HepG2 (cell line): Measurements from ENCODE around the gene STX5. TPM values are rescaled to one million over a fixed set of nuclear protein-coding genes. Genes with fewer than 3 reads are reported as not detected.

ENCODE experiments used
- CCAR2 ChIP-seq: fragments of 200-400 bp; formaldehyde crosslinking; optimal IDR thresholded peaks from 2 replicates; pipeline ENCODE3; 2018; ENCODE audit warnings: low read depth, mild to moderate bottlenecking, low read length, moderate library complexity
- FOXJ3 ChIP-seq: sonication (generic); formaldehyde crosslinking; IDR thresholded peaks from 2 replicates; pipeline ENCODE4 v1.4.0; 2020; ENCODE audit warnings: missing genetic modification reagents, mild to moderate bottlenecking, borderline replicate concordance
- GABPB1 ChIP-seq: IDR thresholded peaks from 2 replicates; pipeline ENCODE4 v1.6.1; 2016; ENCODE audit warnings: mild to moderate bottlenecking, missing genetic modification reagents, moderate library complexity, missing compliant biosample characterization
- REPIN1 ChIP-seq: sonication (generic); formaldehyde crosslinking; IDR thresholded peaks from 2 replicates; pipeline ENCODE4 v1.8.0; 2022; ENCODE audit warnings: missing genetic modification reagents, low read depth, mild to moderate bottlenecking, borderline replicate concordance
- SSRP1 ChIP-seq: IDR thresholded peaks from 2 replicates; pipeline ENCODE4 v1.6.1; 2016; ENCODE audit warnings: control low read depth
- THYN1 ChIP-seq: sonication (generic); formaldehyde crosslinking; IDR thresholded peaks from 2 replicates; pipeline ENCODE4 v1.8.1; 2023; ENCODE audit warnings: low read depth, mild to moderate bottlenecking, moderate library complexity, missing genetic modification reagents, borderline replicate concordance
- ZBTB46 ChIP-seq: sonication (generic); formaldehyde crosslinking; IDR thresholded peaks from 2 replicates; pipeline ENCODE4 v1.4.0; 2020; ENCODE audit warnings: mild to moderate bottlenecking, missing genetic modification reagents, borderline replicate concordance
- polyA plus RNA-seq, 8 experiments: library from polyadenylated mRNA; depleted of rRNA in 3 of 8; stranded (reverse) in 7 of 8; unstranded in 1 of 8; fragments of >200 nt; fragmentation: Illumina TruSeq in 4 of 8; extraction: Trizol in 4 of 8; gene quantifications; 2 replicates each; pipeline versions ENCODE4 v1.2.1 to v1.2.3, GENCODE V29; 2011 to 2016; ENCODE audit warnings: low read depth in 4 of 8, missing spikeins in 1 of 8, mixed read lengths in 1 of 8; ENCODE audit not compliant: insufficient read depth in 1 of 8
- total RNA-seq, 5 experiments: library from RNA; depleted of rRNA; stranded (reverse); fragments of >200 nt; fragmentation: Illumina TruSeq; extraction: Trizol; gene quantifications; 2 replicates each; pipeline ENCODE4 v1.2.3, GENCODE V29; 2016; ENCODE audit warnings: low read depth in 1 of 5
- TF ChIP-seq, protein P1 (sequence below): fragments of 450-650 bp; IDR thresholded peaks from 2 replicates; pipeline ENCODE4 v1.6.1; 2017; ENCODE audit warnings: mild to moderate bottlenecking

The STX5 gene
- total and polyA plus RNA-seq, 2 of the 13 experiments (the other 11 are each of a cell fraction or from before 2014, with no cell fraction given) = 26.9 to 30.0 TPM

DNA sequence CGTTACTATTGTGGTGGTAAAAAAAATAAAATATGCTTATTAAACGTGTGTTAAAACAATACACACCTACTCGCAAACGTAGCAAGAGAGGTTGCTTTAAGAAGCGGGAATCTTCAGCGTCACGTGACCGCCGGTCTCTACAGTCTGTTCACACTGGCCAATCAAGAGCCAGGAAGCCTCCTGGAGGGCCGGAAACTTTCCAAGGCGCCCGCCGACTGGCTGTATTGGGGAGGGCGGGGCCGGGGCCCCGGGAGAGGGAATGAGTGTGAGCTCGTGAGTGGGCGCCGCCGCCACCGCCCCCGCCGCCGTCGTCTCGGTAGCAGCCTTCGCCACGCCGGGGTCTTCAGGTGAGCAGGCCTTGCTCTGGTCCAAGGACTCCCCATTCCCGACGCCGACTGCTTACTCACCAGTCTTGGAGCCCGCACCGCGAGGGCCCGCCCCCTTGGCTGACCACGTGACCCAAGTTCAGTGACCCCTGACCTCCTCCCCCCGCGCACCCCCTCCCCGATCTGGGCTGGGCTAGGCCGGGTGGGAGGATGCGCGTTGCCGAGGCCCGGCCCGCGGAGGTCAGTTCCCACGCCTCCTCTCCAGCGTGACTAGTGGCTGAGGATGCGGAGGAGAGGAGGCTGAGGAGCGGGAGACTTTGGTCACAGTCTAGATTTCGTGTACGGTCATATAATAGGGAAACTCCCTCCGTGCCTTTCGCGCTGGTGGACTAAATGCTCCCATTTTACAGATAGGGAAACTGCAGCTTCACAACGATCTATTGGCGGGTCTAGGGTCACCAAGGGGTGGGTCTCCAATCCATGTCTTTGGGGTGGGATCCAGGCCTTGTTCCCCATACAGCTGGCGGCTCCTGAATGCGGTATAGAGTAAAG, 60.5 kb downstream of the STX5 start, which contains the start of gene TAF6L (continued):
- no peak for TF ChIP-seq FOXJ3 (CRISPR knock-in tag)
- no peak for TF ChIP-seq THYN1 (CRISPR knock-in tag)
- TF ChIP-seq REPIN1 (CRISPR knock-in tag) = no peak; the same call in 1 of the 2 replicates
- TF ChIP-seq, protein P1, sequence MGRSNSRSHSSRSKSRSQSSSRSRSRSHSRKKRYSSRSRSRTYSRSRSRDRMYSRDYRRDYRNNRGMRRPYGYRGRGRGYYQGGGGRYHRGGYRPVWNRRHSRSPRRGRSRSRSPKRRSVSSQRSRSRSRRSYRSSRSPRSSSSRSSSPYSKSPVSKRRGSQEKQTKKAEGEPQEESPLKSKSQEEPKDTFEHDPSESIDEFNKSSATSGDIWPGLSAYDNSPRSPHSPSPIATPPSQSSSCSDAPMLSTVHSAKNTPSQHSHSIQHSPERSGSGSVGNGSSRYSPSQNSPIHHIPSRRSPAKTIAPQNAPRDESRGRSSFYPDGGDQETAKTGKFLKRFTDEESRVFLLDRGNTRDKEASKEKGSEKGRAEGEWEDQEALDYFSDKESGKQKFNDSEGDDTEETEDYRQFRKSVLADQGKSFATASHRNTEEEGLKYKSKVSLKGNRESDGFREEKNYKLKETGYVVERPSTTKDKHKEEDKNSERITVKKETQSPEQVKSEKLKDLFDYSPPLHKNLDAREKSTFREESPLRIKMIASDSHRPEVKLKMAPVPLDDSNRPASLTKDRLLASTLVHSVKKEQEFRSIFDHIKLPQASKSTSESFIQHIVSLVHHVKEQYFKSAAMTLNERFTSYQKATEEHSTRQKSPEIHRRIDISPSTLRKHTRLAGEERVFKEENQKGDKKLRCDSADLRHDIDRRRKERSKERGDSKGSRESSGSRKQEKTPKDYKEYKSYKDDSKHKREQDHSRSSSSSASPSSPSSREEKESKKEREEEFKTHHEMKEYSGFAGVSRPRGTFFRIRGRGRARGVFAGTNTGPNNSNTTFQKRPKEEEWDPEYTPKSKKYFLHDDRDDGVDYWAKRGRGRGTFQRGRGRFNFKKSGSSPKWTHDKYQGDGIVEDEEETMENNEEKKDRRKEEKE = no peak
- no peak for TF ChIP-seq ZBTB46 (CRISPR knock-in tag)
- TF ChIP-seq SSRP1 (CRISPR knock-in tag) = no peak
- TF ChIP-seq GABPB1 = peak; percentile 85
- no peak for TF ChIP-seq CCAR2
